ENCODE measurements around the gene ANGPTL4.
"Not testable (repeated sequence)": the region's sequence is repeated elsewhere in the genome, so short reads cannot be mapped to it uniquely, and the experiment has no call there.

ANGPTL4 gene

DNA sequence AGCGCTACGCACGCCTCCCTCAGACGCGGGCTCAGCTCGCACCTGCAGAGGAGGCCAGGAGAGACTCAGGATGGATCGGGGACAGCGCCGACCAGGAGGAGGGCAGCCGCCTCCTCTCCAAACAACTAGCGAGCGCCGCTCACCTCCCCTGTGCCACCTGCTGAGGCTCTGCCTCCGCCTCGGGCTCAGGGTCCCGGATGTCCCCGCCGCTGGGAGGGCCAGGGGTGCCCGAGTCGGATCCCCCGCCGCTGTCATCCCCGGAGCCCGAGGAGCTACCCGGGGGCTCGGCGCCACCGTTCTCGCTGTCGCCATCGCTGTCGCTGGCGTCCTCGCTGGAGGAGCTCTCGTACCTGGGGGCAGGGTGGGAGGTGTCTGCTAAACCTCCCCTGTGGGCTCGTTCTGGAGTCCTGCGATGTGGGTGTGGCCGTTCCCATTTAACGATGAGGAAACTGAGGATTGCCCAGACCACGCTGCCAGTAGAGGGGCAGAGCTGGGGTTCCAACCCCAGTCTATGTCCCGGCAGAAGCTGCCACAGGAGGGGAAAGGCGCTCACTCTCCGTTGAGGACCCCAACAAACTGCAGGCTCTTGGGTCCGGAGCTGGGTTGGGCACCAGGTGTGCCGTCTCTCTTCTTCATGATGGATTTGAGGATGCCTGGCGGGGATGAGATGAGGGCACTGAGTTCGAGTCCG lies 30.0 kb upstream of the ANGPTL4 start:
- in situ Hi-C loops (cut with HindIII; ENCODE audit: low sequenced_read_pairs), result no loop called here

DNA sequence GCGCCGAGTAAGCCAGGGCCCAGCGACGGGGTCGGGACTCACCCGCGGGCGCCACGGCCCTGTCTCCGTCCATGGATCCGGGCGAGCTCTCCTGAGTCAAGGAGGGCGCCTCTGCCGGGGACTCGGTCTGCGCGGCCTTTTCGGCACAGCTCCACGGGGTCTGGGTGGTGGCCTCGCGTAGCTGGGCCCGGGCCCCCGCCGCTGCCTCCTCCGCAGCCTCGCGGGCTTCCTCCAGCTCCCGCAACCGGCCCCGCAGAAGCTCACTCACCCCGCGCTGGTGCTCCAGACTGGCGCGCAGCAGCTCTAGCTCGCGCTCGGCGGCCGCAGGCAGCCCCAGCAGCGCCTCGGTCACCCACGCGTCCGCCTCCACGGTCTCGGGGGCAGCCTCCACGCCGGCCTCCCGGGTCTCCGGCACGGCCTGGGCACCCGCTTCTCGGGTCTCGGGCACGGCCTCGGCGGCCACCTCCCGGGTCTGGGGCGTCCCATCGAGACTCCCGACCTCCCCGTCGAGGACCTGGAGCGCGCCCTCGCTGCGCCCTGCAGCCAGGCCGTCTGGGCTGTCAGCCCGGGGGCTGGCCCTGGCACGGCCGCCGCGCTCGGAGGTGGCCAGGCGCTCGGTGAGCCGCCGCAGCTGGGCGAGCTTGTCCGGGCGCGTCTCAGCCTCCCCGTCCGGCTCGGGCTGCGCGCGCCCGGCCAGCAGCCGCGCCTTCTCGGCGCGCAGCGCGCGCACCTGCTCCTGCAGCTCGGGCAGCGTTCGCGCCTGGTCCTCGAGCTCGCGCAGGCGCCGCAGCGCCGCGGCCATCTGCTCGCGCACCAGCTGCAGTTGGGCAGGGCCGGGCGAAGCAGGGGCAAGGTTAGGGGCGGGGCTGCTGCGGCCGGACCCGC lies 29.3 kb upstream of the ANGPTL4 start:
- in situ Hi-C loops (cut with HindIII; ENCODE audit: low sequenced_read_pairs), result no loop called here

DNA sequence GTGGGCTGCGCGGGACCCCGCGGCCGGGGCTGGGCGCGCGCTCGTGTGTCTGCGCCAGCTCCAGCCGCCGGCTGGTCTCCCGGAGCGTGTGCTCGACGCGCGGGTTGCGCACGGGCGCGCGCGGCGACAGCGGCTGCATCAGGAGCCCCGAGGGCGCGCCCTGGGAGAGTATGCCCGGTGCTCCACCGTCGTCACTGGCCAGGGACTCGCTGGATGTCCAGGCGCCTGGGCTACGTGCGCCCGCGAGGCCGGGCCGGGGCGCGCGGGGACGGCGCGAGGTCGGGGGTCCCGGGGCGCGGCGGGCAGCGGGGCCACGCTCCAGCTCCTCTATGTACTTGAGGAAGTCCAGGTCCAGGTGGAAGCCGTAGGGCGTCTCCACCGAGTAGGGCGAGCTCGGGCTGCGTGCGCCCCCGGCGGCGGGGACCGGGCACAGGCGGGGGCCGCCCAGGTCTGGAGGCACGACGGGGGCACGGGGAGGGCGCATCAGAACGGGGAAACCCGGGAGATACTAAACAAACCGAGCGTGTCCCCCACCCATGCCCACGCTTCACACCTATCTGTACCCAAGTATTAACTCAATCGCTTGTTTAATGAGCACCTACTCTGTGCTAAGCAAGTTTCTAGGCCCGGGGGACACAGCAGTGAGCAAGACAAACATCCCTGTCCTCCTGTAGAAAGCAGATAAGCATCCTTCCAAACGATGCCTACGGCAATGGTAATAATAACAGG lies 28.4 kb upstream of the ANGPTL4 start:
- in situ Hi-C loops (cut with HindIII; ENCODE audit: low sequenced_read_pairs), result no loop called here

DNA sequence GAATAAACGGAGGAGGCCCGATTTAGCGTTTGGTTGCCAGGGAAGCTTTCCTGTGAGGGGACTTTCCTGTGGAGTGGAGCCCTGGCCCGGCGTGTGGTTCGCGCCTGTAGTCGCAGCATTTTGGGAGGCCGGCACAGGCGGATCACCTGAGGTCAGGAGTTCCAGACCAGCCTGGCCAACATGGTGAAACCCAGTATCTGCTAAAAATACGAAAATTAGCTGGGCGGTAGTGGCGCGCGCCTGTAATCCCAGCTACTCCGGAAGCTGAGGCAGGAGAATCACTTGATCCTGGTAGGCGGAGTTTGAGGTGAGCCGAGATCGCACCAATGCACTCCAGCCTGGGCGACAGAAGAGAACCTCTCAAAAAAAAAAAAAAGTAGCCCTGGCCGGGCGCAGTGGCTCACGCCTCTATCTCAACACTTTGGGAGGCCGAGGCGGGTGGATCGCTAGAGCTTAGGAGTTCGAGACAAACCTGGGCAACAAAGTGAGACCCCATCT lies 27.8 kb upstream of the ANGPTL4 start:
- in situ Hi-C loops (cut with HindIII; ENCODE audit: low sequenced_read_pairs), result no loop called here

DNA sequence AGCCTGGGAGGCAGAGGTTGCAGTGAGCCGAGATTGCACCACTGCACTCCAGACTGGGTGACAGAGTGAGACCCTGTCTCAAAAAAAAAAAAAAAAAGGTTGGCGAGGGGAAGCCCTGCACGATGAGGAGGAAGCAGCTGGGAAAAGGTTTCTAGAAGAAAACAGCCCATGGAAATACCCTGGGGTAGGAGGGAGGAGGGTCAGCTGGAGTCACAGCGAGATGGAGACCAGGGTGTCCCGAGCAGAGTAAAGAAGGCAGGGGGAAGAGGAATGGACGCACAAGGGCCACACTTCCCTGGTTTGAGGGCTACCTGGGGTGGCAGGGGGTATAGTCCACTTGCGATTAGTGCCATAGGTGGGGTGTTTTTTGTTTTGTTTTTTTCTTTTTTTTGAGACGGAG lies 27.3 kb upstream of the ANGPTL4 start:
- in situ Hi-C loops (cut with HindIII; ENCODE audit: low sequenced_read_pairs), result no loop called here

DNA sequence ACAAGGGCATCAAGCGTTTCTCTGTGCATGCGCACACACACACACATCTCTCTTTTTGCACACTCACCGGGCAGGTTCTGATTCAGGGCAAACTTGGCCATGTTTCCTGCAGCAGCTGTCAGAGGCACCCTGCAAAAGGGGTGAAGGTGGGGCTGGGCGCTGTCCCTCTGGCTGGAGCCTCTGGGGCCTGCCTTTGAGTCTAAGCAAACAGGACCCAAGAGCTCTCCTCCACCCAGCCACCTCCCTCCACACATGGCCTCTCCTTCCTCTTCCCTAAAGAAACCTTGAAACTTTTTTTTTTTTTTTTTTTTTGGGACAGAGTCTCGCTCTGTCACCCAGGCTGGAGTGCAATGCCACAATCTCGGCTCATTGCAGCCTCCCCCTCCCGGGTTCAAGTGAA lies 26.2 kb upstream of the ANGPTL4 start:
- in situ Hi-C loops (cut with HindIII; ENCODE audit: low sequenced_read_pairs), result no loop called here

DNA sequence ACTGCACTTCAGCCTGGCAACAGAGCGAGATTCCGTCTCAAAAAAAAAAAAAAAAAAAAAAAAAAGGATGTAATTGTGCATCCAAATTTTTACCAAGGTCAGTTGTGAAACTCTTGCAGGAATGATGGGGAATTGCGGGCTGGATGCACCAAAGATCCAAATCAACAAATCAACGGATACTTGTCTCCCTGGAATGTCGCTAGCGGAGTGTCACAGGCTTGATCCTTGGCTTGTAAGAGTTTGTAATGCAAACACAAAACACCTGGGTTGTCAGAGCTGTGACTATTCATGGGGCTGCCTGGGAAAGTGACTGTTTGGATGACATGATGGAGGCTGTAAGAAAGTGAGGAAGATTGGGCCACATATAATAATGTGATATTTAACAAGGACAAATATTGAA lies 25.1 kb upstream of the ANGPTL4 start:
- in situ Hi-C loops (cut with HindIII; ENCODE audit: low sequenced_read_pairs), result no loop called here

DNA sequence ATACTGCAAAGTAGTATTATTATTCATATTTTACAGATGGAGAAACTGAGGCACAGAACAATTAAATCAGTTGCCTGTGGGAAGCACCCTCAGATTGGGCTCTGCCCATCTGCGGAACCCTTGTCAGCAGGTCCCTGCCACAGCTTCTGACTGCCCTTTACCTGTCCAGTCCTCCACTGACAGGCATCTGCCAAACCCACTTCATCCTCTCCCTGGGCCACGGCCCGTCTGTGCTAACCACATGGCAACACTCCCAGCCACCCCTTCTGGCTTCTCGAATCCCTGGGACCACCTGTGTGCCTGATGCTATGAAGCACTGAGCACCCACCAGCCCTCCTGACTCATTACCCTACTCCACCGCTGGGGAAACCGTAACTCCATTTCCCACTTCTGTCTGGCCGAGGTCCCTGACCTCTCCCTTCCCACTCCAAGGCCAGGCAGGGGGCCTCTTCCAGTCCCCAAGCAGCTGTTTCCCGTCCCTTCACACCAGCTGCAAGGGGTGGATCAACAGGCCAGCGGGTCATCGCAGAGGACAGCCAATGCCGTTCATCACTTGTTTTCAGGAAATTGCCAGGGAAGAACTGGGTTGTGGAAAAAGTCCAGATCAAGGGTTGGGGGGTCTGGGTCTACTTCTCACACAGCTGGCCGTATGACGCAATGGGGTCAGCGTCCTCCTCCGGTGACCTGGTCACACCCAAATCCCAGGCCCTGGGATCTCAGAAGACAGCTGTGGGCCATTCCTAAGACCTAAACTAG lies 23.4 kb upstream of the ANGPTL4 start:
- in situ Hi-C loops (cut with HindIII; ENCODE audit: low sequenced_read_pairs), result no loop called here

DNA sequence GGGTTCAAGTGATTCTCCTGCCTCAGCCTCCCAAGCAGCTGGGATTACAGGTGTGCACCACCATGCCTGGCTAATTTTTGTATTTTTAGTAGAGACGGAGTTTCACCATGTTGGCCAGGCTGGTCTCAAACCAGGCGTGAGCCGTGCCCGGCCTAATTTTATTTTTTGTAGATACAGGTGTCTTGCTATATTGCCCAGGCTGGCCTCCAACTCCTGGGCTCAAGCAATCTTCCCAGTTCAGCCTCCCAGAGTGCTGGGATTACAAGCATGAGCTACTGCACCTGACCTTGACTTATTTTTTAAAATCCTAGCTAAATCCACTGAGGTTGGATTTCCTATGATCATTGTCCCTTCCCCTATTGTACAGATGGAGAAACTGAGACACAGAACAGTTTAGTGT lies 22.5 kb upstream of the ANGPTL4 start:
- in situ Hi-C loops (cut with HindIII; ENCODE audit: low sequenced_read_pairs), result not testable (repeated sequence)

DNA sequence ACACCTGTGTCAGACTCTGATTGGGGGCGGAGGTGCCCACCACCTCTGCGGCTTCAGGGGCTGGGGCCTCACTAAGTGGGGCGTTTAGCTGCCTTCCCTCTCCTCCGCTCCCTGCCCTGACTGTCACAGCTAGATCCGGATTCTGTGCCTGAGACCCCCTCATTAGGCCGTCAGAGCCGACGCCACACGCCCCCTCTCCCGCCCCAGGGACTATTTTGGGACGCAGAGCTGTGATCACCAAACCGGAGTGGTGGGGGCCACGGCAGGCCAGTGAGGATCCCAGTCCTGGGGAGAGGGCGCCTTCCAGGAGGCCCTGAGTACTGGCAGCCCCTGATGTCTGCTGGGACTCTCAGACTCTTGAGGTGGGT lies 21.7 kb upstream of the ANGPTL4 start:
- in situ Hi-C loops (cut with HindIII; ENCODE audit: low sequenced_read_pairs), result no loop called here

DNA sequence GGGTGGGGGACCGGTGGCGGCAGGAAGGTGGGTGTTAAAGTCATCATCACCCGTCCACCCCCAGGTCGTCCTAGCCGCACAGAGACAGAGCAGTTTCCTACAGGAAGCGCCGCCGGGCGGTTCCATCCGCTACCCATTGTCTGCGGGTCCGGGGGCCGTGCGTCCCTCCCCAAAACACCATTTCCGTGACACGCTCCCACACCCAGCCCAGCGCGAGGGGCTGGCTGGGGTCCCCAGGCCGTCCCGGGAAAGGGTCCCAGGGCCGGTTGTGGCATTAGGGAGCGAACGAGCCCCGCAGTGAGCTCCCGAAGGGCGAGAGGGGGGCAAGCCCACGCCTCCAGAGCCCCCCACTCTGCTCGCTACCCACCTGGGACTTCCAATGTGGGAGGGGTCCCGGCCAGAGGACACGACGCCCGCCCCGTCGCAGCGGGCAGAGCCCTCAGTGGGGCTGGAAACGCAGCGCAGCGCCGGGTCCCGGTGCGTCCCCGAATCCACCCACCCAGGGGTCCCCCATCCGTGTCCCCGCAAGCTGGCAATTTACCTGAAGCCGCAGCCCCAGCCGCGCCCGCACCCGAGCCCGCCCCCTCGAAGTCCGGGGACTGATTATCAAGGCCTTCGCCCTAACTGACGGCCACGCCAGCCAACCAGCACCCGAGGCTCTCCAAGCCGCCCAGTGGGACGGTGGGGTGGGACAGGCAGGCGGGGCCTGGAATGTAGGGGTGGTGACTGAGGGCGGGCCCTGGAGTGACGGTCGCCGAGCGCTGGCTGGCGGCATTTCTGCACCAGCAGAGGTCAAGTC lies 21.1 kb upstream of the ANGPTL4 start, which contains the start of gene KANK3:
TSS of gene KANK3 (minus strand) at position 579 of the 799 bp plus-strand sequence. CDS start 5,434 bp downstream, outside the sequence.
- in situ Hi-C loops (cut with HindIII; ENCODE audit: low sequenced_read_pairs), result no loop called here

DNA sequence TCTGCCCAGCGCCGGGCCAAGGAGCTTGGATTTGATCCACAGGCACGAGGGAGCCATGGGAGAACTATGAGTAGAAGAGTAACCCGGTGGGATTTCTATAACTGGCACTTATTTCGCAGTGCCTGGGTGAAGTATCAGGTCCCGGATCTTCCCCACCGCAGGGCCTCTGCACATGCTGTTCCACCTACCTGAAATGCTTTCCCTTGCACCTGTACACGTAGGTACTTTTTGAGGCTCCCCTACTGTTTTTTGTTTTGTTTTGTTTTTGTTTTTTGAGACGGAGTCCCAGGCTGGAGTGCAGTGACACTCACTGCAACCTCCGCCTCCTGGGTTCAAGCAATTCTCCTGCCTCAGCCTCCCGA lies 20.5 kb upstream of the ANGPTL4 start:
- in situ Hi-C loops (cut with HindIII; ENCODE audit: low sequenced_read_pairs), result no loop called here

DNA sequence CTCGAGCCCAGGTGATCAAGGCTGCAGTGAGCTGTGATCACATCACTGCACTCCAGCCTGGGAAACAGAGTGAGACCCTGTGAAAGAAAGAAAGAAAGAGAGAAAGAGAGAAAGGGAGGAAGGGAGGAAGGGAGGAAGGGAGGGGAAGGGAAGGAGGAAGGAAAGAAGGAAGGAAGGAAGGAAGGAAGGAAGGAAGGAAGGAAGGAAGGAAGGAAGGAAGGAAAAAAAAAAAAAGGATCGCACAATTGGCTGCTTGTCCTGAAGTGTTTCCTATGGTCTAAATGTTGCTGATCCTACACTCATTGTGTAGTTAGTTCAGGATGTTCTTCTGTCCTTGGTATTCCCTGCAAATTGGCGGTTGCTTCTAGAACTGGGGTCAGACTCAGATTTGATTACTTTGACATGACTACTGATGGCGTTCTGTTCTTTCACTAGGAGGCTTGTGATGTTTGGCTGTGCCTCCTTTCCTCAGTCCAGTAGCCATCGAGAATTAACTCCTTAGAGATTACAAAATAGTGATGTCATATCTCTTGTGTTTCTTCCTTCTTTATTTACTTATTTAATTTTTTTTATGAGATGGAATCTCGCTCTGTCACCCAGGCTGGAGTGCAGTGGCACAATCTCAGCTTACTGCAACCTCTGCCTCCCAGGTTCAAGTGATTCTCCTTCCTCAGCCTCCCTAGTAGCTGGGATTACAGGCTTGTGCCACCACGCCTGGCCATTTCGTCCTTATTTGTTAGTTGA lies 14.2 kb upstream of the ANGPTL4 start:
- in situ Hi-C loops (cut with HindIII; ENCODE audit: low sequenced_read_pairs), result not testable (repeated sequence)

DNA sequence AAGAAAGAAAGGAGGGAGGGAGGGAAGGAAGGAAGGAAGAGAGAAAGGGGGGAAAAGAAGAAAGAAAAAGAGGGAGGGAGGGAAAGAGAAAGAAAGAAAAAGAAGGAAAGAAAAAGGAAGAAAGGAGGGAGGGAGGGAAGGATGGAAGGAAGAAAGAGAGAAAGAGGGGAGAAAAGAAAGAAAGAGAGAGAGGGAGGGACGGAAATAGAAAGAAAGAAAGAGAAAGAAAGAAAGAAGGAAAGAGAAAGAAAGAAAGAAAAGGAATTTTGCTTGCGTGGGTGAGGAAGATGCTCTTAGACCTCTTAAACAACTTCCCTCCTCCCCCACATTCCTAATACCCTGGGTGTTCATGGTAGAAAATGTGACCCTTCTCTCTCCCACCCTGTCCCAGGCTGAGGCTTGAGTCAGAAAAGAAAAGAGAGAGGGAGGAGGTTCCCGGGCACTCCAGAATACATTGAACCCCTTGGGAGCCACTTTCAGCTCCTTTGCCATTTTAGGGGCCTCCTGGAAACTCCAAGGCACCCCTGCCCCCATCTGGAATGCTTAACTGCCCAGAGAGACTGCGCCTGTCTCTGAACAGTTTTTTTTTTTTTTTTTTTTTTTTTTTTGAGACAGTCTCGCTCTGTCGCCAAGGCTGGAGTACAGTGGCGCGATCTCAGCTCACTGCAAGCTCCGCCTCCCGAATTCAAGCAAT lies 11.7 kb upstream of the ANGPTL4 start:
- in situ Hi-C loops (cut with HindIII; ENCODE audit: low sequenced_read_pairs), result no loop called here

DNA sequence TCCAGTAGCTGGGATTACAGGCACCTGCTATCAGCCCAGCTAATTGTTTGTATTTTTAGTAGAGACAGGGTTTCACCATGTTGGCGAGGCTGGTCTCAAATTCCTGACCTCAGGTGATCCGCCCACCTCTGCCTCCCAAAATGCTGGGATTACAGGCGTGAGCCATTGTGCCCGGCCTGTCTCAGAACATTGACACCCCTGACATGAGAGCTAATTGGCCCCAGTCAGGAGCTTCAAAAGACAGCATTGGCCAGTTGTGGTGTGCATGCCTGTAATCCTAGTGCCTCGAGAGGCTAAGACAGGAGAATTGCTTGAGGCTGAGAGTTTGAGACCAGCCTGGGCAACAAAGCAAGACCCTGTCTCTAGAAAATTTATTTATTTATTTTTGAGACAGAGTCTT lies 11.1 kb upstream of the ANGPTL4 start:
- in situ Hi-C loops (cut with HindIII; ENCODE audit: low sequenced_read_pairs), result not testable (repeated sequence)

DNA sequence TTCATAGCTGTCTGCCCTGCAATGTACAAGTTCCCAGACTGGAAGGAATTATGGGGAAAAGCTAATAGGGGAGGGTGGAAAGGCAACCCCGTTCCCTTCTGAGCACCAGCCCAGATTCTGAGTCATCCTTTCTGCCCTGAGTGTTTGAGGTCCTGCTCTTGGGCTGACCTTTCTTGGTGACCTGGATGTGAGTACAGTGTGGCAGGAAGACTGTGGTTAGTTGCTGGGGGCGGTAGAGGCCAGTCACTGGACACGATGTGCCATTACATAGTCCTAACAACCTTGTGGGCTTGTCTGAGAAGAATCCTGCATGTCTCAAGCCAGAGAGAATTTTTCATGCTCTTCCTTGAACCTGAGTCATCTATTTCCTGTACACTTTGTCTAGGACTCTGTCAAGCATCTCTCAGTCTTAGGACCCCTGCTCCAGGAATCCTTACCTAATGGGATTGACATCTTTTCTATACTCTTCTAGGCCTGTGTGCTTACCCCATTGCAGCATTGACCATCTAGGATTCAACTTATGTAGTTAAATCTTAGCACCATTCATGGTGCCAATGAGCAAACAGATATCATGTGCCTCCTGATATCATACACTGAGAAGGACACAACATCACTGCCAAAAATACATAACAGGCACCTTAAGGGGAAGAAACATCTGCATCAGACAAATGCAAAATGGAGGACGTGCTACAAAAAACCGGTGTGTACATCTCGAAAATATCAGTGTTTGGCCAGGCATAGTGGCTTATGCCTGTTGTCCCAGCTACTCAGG lies 8.1 kb upstream of the ANGPTL4 start:
- in situ Hi-C loops (cut with HindIII; ENCODE audit: low sequenced_read_pairs), result no loop called here

DNA sequence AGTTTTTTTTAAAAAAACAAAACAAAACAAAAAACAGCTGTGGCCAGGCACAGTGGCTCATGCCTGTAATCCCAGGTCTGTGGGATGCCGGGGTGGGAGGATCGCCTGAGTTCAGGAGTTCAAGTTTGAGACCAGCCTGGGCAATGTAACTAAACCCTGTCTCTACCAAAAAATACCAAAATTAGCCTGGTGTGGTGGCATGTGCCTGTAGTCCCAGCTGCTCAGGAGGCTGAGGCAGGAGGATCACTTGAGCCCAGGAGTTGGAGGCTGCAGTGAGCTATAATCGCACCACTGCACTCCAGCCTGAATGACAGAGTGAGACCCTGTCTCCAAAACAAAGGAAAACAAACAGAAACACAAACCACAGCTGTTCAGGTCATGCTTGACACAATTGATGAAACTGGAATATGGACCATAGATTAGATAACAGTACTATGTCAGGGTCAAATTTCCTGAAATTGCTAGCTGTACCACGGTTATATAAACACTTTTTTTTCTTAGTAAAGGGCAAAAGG lies 6.9 kb upstream of the ANGPTL4 start:
- in situ Hi-C loops (cut with HindIII; ENCODE audit: low sequenced_read_pairs), result no loop called here

DNA sequence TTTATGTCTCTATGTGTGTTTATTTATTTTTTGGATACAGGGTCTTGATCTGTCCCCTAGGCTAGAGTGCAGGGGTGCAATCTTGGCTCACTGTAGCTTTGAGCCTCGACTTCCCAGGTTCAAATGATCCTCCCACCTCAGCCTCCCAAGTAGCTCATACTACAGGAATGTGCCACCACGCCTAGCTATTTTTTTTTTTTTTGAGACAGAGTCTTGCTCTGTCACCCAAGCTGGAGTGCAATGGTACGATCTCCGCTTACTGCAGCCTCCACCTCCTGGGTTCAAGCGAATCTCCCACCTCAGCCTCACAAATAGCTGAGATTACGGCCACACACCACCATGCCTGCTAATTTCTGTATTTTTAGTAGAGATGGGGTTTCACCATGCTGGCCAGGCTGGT lies 5.0 kb upstream of the ANGPTL4 start:
- in situ Hi-C loops (cut with HindIII; ENCODE audit: low sequenced_read_pairs), result no loop called here

All from DLD1 (cell line).